Naive thymus-derived CD4-positive, alpha-beta T cell (primary cell): ENCODE results near the gene SPG7. TPM values are rescaled to one million over a fixed set of nuclear protein-coding genes. Genes with fewer than 3 reads are reported as not detected.

Source experiments
- ATAC-seq: fragments of 150-1000 bp; cut with Tn5 transposase; 2 replicates; pipeline ENCODE4 v1.10.0; 2021; ENCODE audit warnings: mild to moderate bottlenecking, moderate library complexity
- CTCF ChIA-PET: fragments of 350-600 bp; sonication (Branson Sonifier 250); formaldehyde crosslinking; loops from one replicate; lab custom pipeline; 2021; ENCODE audit warnings: antibody characterized with exemption; lab: Charles Lee
- POLR2A ChIA-PET: fragments of 350-600 bp; sonication (Branson Sonifier 250); formaldehyde crosslinking; loops from one replicate; lab custom pipeline; 2021; ENCODE audit warnings: antibody characterized with exemption, inconsistent platforms; lab: Charles Lee
- DNase-seq, 9 donors: peaks; one replicate each; pipeline versions ENCODE4 v3.0.0 to v3.0.0-alpha.2; 2020 to 2022; ENCODE audit warnings: mixed read lengths in 1 of 9
- H3K27ac ChIP-seq: one replicate; pipeline ENCODE4 v1.7.0; 2013; ENCODE audit warnings: mild to moderate bottlenecking, low read depth, low read length, moderate library complexity
- H3K27me3 ChIP-seq, 2 donors: one replicate each; pipeline ENCODE4 v1.7.0; 2013; ENCODE audit warnings: low read length in 2 of 2, mild to moderate bottlenecking in 2 of 2, moderate library complexity in 2 of 2; ENCODE audit not compliant: control insufficient read depth in 2 of 2, insufficient read depth in 2 of 2
- H3K36me3 ChIP-seq, 3 experiments: 1 replicate in 2 of 3; 2 replicates in 1 of 3; pipeline ENCODE4 v1.7.0; 2013; ENCODE audit warnings: low read length in 3 of 3, mild to moderate bottlenecking in 3 of 3, moderate library complexity in 1 of 3; ENCODE audit not compliant: insufficient read depth in 3 of 3, control insufficient read depth in 2 of 3
- H3K4me1 ChIP-seq, 2 donors: one replicate each; pipeline ENCODE4 v1.7.0; 2013; ENCODE audit warnings: low read length in 2 of 2, mild to moderate bottlenecking in 2 of 2, moderate library complexity in 1 of 2; ENCODE audit not compliant: control insufficient read depth in 2 of 2, insufficient read depth in 2 of 2
- H3K4me3 ChIP-seq: 2 replicates; pipeline ENCODE4 v1.7.0; 2013; ENCODE audit warnings: mild to moderate bottlenecking, low read length
- H3K9me3 ChIP-seq, 3 experiments: 1 replicate in 2 of 3; 2 replicates in 1 of 3; pipeline ENCODE4 v1.7.0; 2013; ENCODE audit warnings: low read length in 3 of 3; ENCODE audit not compliant: control insufficient read depth in 2 of 3
- H3K27ac Mint-ChIP-seq, 9 donors: one replicate each; pipeline ENCODE4 v1.8.0; 2020 to 2022; ENCODE audit warnings: mixed read lengths in 9 of 9, mild to moderate bottlenecking in 8 of 9, moderate library complexity in 5 of 9, inconsistent platforms in 2 of 9
- H3K27me3 Mint-ChIP-seq, 5 donors: one replicate each; pipeline ENCODE4 v1.8.0; 2021 to 2022; ENCODE audit warnings: mixed read lengths in 5 of 5, mild to moderate bottlenecking in 1 of 5
- H3K36me3 Mint-ChIP-seq, 5 donors: one replicate each; pipeline ENCODE4 v1.8.0; 2020 to 2022; ENCODE audit warnings: mixed read lengths in 5 of 5, mild to moderate bottlenecking in 3 of 5, inconsistent platforms in 1 of 5
- H3K4me1 Mint-ChIP-seq, 7 donors: one replicate each; pipeline ENCODE4 v1.8.0; 2020 to 2022; ENCODE audit warnings: mixed read lengths in 7 of 7, mild to moderate bottlenecking in 3 of 7, inconsistent platforms in 1 of 7
- H3K4me3 Mint-ChIP-seq, 10 donors: one replicate each; pipeline ENCODE4 v1.8.0; 2020 to 2022; ENCODE audit warnings: mild to moderate bottlenecking in 10 of 10, mixed read lengths in 10 of 10, moderate library complexity in 6 of 10, inconsistent platforms in 2 of 10
- H3K9me3 Mint-ChIP-seq, 11 donors: one replicate each; pipeline ENCODE4 v1.8.0; 2020 to 2022; ENCODE audit warnings: mixed read lengths in 11 of 11, mild to moderate bottlenecking in 4 of 11, inconsistent platforms in 1 of 11, moderate library complexity in 1 of 11
- intact Hi-C, 2 donors: fragments of 100-400 bp; cut with micrococcal nuclease; formaldehyde crosslinking; loops; one replicate each; pipeline ENCODE4 v1.15.1; 2023
- polyA plus RNA-seq, 2 donors: library from polyadenylated mRNA; unstranded; fragments of 300-500 nt; fragmentation: Illumina TruSeq; gene quantifications; one replicate each; pipeline ENCODE4 v1.2.3, GENCODE V29; 2021
- total RNA-seq, 6 experiments: library from RNA in 5 of 6; stranded (reverse) in 5 of 6; gene quantifications; 1 replicate in 5 of 6; 2 replicates in 1 of 6; pipeline ENCODE4 v1.2.3 and lab custom pipeline; 2021 to 2026

Gene SPG7
- total and polyA plus RNA-seq, 7 experiments from 2014 or later = 48.6 to 181 (median 151) TPM

DNA sequence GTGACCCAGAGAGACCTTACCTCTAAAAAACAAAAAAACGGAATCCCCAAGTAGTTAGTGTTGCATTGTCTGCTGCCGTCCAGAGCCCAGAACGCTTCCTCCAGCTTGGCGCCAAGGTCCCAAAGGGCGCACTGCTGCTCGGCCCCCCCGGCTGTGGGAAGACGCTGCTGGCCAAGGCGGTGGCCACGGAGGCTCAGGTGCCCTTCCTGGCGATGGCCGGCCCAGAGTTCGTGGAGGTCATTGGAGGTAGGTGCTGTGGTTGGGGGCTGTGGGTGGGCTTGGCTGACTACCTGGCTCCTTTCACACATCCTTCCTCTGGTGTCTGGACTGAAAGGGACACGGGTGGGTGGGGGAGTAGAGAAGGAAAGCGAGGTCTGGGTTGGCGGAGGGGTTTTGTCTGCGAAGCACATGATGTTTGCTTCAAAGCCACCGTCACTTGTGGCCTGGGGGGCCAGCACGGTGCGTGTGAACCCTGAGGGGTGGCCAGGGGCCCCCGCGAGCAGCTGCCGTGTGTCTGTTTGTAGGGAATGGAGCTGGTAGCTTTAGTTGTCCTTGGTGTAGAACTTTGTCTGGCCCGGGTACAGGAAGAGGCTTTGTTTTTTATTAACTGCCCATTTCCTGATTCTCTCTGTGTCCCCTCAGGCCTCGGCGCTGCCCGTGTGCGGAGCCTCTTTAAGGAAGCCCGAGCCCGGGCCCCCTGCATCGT is 23.8 kb downstream of the SPG7 start:
- DNase-seq = no peak
- Histone ChIP-seq H3K36me3 (peaks cover 3 to 60% (median 8%) of the 10 kb centered on the region in 3 experiments), H3K27me3 (no peaks in the 10 kb centered on the region), H3K4me3 (no peak overlapping the region), H3K4me1 (peaks cover 9 to 22% of the 10 kb centered on the region in 2 donors), H3K9me3 (no peaks in the 10 kb centered on the region), H3K27ac (no peak overlapping the region)
- intact Hi-C loops = no loop called here
- peaks cover 17 to 27% (median 24%) of the 10 kb centered on the region in 7 donors for H3K4me1 Mint-ChIP-seq
- ATAC-seq = no peak
- H3K9me3 Mint-ChIP-seq = no peaks in the 10 kb centered on the region
- ChIA-PET CTCF (no interaction called here), POLR2A (interaction anchor here (0.9 to 2.6 kb wide), 2 partner anchors 21 to 27 kb away, joined by 4 to 5 read pairs; no protein-coding TSS in a partner anchor)
- H3K27me3 Mint-ChIP-seq = no peaks in the 10 kb centered on the region
- no peak overlapping the region for H3K4me3 Mint-ChIP-seq
- peaks cover 9 to 34% (median 19%) of the 10 kb centered on the region in 5 donors for H3K36me3 Mint-ChIP-seq
- H3K27ac Mint-ChIP-seq = peak overlapping the region in 4 of 9 donors; percentile 12 to 30 (median 21)

DNA sequence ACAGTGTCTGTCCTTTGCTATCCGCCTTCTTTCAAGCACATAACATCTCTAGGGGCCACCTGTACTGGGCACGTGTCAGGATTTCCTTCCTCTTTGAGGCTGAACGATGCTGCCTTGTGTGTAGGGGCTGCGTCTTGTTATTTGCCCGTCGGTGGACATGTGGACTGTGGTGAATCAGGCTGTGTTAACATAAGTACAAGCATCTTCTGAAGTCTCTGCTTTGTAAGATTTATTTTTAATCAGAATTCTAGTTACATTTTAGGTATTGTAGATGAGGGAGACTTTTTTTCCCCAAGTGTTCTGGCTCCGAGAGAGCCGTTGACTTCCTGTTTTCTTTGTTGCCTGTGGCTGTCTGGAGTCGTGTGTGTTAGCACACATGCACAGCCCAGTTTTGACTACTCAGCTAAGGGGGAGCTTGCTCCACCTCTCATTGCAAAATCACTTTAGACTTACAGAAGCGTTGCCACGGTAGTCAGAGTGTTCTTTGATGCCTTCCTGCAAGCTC is 26.1 kb downstream of the SPG7 start:
- H3K4me3 ChIP-seq = peak overlapping the region; percentile 5
- Mint-ChIP-seq H3K9me3 (no peaks in the 10 kb centered on the region), H3K4me3 (peak overlapping the region; percentile 57 to 83 (median 72)), H3K27ac (peak overlapping the region; percentile 91 to 100 (median 94)), H3K4me1 (peaks cover 17 to 27% (median 24%) of the 10 kb centered on the region in 7 donors), H3K27me3 (no peaks in the 10 kb centered on the region), H3K36me3 (peaks cover 2 to 21% (median 10%) of the 10 kb centered on the region in 5 donors)
- CTCF ChIA-PET = interaction anchor here (0.7 to 0.9 kb wide), 2 partner anchors 17 to 23 kb away, joined by 3 to 4 read pairs; no protein-coding TSS in a partner anchor
- peaks cover 0 to 62% (median 8%) of the 10 kb centered on the region in 3 experiments for H3K36me3 ChIP-seq
- intact Hi-C loops = loop anchor here (1.0 to 2.0 kb wide), 7 partner anchors 15 to 111 kb away; partner anchors contain the start of genes RPL13 (in 2 of the 2), ANKRD11 (in 1 of the 2) and SPG7 (in 1 of the 2)
- no peaks in the 10 kb centered on the region for H3K27me3 ChIP-seq
- H3K9me3 ChIP-seq = no peaks in the 10 kb centered on the region
- peak overlapping the region; percentile 49 for H3K27ac ChIP-seq
- POLR2A ChIA-PET = interaction anchor here (0.6 to 2.1 kb wide), 11 partner anchors 15 to 724 kb away, joined by 3 to 18 read pairs (median 5); no protein-coding TSS in a partner anchor
- DNase-seq (peak in 7 of 9 donors; percentile 60 to 80 (median 74)), ATAC-seq (peak; percentile 96)
- H3K4me1 ChIP-seq = peaks cover 9 to 22% of the 10 kb centered on the region in 2 donors

DNA sequence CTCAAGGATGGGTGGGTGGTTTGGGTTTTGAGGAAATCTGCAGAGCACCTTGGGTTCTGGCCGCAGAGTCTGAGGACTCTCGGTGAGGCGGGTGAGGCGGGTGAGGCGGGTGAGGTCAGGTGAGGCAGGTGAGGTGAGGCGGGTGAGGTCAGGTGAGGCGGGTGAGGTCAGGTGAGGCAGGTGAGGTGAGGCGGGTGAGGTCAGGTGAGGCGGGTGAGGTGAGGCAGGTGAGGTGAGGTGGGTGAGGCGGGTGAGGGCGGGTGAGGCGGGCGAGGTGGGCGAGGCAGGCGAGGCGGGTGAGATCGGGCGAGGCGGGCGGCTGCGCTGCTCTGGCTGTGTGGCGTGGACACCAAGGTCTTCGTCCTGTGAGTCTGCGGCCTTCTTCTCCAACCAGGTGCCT is 28.2 kb downstream of the SPG7 start:
- peaks cover 0 to 49% (median 8%) of the 10 kb centered on the region in 3 experiments for H3K36me3 ChIP-seq
- peak overlapping the region in 7 of 9 donors; percentile 38 to 90 (median 73) for H3K27ac Mint-ChIP-seq
- no peak overlapping the region for H3K4me3 Mint-ChIP-seq

DNA sequence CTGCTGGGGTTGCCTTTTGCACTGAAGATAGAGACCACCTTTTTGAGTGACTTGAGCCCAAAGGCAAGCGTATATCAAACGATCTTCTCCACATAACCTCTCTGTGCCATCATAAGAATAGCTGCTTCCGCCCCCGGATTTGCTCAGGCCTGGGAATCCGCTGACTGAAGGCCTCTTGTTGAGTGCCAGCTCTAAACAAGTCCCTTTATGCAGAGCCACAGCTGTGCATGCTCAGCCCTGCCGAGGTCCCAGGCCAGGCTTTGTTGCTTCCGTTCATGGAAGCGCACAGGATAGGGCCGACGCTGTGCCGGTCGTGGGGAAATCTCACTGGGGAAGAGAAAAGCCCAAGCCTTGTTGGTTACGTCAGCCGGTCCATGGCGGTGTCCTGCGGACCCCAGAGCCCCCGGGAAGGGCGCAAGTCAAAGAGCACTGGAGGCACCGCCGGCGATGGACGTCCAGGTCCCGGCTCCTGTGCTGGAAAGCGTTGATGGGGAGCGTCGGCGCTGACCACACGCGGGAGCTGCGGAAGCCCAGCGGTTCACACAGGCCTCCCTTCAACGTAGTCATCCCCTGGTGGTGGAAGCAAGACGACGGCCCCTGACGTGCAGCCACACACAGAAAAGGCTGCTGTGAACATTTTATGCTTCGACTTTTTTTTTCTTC is 28.8 kb downstream of the SPG7 start:
- ATAC-seq = no peak
- H3K4me1 Mint-ChIP-seq = peaks cover 17 to 27% (median 24%) of the 10 kb centered on the region in 7 donors
- Histone ChIP-seq H3K4me3 (no peak overlapping the region), H3K36me3 (peaks cover 0 to 50% (median 8%) of the 10 kb centered on the region in 3 experiments), H3K9me3 (no peaks in the 10 kb centered on the region), H3K27ac (peak overlapping the region; percentile 16), H3K4me1 (peaks cover 9 to 22% of the 10 kb centered on the region in 2 donors), H3K27me3 (no peaks in the 10 kb centered on the region)
- H3K27ac Mint-ChIP-seq = peak overlapping the region; percentile 38 to 90 (median 73)
- ChIA-PET CTCF (interaction anchor here (1.0 kb wide), 1 partner anchor 12 kb away, joined by 3 read pairs; no protein-coding TSS in a partner anchor), POLR2A (interaction anchor here (0.6 to 1.4 kb wide), 4 partner anchors 12 to 332 kb away, joined by 3 to 4 read pairs (median 4); no protein-coding TSS in a partner anchor)
- H3K27me3 Mint-ChIP-seq = no peaks in the 10 kb centered on the region
- no peaks in the 10 kb centered on the region for H3K9me3 Mint-ChIP-seq
- no peak for DNase-seq
- intact Hi-C loops = no loop called here
- peak overlapping the region in 1 of 10 donors; percentile 2 for H3K4me3 Mint-ChIP-seq
- peaks cover 0 to 15% (median 8%) of the 10 kb centered on the region in 5 donors for H3K36me3 Mint-ChIP-seq

More for the DNA sequence above, 28.2 kb downstream of the SPG7 start:
- ATAC-seq (no peak), DNase-seq (no peak)
- peaks cover 0 to 18% (median 8%) of the 10 kb centered on the region in 5 donors for H3K36me3 Mint-ChIP-seq
- no peaks in the 10 kb centered on the region for H3K9me3 Mint-ChIP-seq
- peaks cover 9 to 22% of the 10 kb centered on the region in 2 donors for H3K4me1 ChIP-seq
- no peaks in the 10 kb centered on the region for H3K27me3 Mint-ChIP-seq
- H3K9me3 ChIP-seq = no peaks in the 10 kb centered on the region
- no peak overlapping the region for H3K4me3 ChIP-seq
- peak overlapping the region; percentile 55 for H3K27ac ChIP-seq
- ChIA-PET CTCF (no interaction called here), POLR2A (no interaction called here)
- H3K27me3 ChIP-seq = no peaks in the 10 kb centered on the region
- intact Hi-C loops = no loop called here
- H3K4me1 Mint-ChIP-seq = peaks cover 17 to 27% (median 24%) of the 10 kb centered on the region in 7 donors

DNA sequence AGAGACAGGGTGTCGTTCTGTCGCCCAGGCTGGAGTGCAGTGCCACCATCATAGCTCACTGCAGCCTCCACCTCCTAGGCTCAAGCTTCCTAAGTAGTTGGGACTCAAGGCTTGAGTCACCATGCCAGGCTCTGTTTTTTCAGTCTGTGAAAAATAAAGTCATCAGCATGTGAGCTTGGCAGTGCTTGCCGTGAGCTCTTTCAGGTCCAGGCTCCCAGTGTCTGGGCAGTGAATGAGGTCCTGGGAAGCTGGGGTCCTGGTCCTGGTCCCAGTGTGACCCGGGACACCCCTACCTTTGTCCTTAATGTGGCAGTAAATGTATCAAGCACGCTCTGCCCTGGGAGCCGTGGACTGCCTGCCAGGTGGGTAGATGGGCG is 29.3 kb downstream of the SPG7 start:
- DNase-seq = no peak
- intact Hi-C loops = no loop called here
- CTCF ChIA-PET = interaction anchor here (1.0 kb wide), 1 partner anchor 12 kb away, joined by 3 read pairs; no protein-coding TSS in a partner anchor
- ATAC-seq = no peak
- peaks cover 17 to 27% (median 24%) of the 10 kb centered on the region in 7 donors for H3K4me1 Mint-ChIP-seq
- peaks cover 9 to 22% of the 10 kb centered on the region in 2 donors for H3K4me1 ChIP-seq
- H3K4me3 Mint-ChIP-seq = no peak overlapping the region
- peaks cover 0 to 45% (median 8%) of the 10 kb centered on the region in 3 experiments for H3K36me3 ChIP-seq
- H3K4me3 ChIP-seq = no peak overlapping the region
- POLR2A ChIA-PET = interaction anchor here (0.9 to 1.4 kb wide), 3 partner anchors 11 to 49 kb away, joined by 3 to 4 read pairs (median 4); no protein-coding TSS in a partner anchor
- no peaks in the 10 kb centered on the region for H3K9me3 ChIP-seq
- no peaks in the 10 kb centered on the region for H3K27me3 Mint-ChIP-seq
- no peaks in the 10 kb centered on the region for H3K27me3 ChIP-seq
- H3K27ac Mint-ChIP-seq = peak overlapping the region in 3 of 9 donors; percentile 38 to 75 (median 66)
- H3K9me3 Mint-ChIP-seq = no peaks in the 10 kb centered on the region
- H3K27ac ChIP-seq = no peak overlapping the region
- H3K36me3 Mint-ChIP-seq = peaks cover 0 to 13% (median 8%) of the 10 kb centered on the region in 5 donors

DNA sequence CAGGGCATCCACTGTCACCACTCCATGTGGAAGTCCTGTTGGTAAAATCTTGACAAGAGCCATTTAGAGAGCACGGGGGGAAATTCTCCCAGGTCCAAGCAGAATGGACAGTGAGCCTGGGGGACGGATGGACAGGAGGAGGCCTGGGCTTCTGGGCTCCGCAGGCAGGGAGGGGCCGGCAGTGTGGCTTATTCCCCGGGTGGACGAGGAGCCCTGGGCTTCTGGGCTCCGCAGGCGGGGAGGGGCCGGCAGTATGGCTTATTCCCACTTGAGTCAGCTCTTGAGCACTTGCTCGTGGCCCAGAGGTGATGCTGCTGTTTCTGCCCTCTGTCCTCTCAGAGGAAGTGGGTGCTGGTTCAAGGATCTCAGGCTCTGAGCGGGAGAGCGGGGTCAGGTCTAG is 30.1 kb downstream of the SPG7 start:
- ATAC-seq (no peak), DNase-seq (no peak)
- Mint-ChIP-seq H3K4me1 (peaks cover 17 to 27% (median 23%) of the 10 kb centered on the region in 7 donors), H3K27me3 (no peaks in the 10 kb centered on the region), H3K27ac (peak overlapping the region in 4 of 9 donors; percentile 12 to 75 (median 48)), H3K36me3 (peaks cover 0 to 14% (median 8%) of the 10 kb centered on the region in 5 donors), H3K9me3 (no peaks in the 10 kb centered on the region), H3K4me3 (peak overlapping the region in 1 of 10 donors; percentile 37)
- POLR2A ChIA-PET = interaction anchor here (0.8 to 1.4 kb wide), 3 partner anchors 11 to 25 kb away, joined by 4 read pairs; no protein-coding TSS in a partner anchor
- no peak overlapping the region for H3K27ac ChIP-seq
- H3K4me3 ChIP-seq = no peak overlapping the region
- no peaks in the 10 kb centered on the region for H3K27me3 ChIP-seq
- intact Hi-C loops = no loop called here
- CTCF ChIA-PET = no interaction called here
- peaks cover 9 to 22% of the 10 kb centered on the region in 2 donors for H3K4me1 ChIP-seq
- H3K9me3 ChIP-seq = no peaks in the 10 kb centered on the region
- H3K36me3 ChIP-seq = peaks cover 0 to 41% (median 8%) of the 10 kb centered on the region in 3 experiments
